AG10803 (cell line): ENCODE data around the gene BLVRB.
A peak's percentile ranks its signal among the peaks of the same experiment; 100 is the strongest.

Experiments
- DNase-seq: peaks from one replicate; pipeline ENCODE4 v3.0.0; 2010; ENCODE audit warnings: low read depth
- H3K4me3 ChIP-seq: 2 replicates; pipeline ENCODE4 v1.5.1; 2011; ENCODE audit warnings: mild to moderate bottlenecking, low read length, control low read depth
- CTCF ChIP-seq: conservative IDR thresholded peaks from 2 replicates; pipeline ENCODE4 v1.5.1; 2011; ENCODE audit warnings: mild to moderate bottlenecking, low read length, control low read depth, inconsistent platforms

The BLVRB gene

GRCh38 chr19:40425450-40426287 lies 39.9 kb downstream of the BLVRB start, which contains the start of gene SERTAD1:
Gene SERTAD1, minus strand, starts transcription at chr19:40425992. Its CDS starts 2,446 bp downstream, at chr19:40423546.
- peak within 1 kb of the TSS; percentile 95 for H3K4me3 ChIP-seq
- TF ChIP-seq CTCF: peak; percentile 49
- DNase-seq: peak; percentile 99

GRCh38 chr19:40424637-40425449 lies 40.7 kb downstream of the BLVRB start:
- no peak for TF ChIP-seq CTCF
- peak overlapping the region; percentile 95 for H3K4me3 ChIP-seq
- DNase-seq: peak; percentile 18

- no peak for TF ChIP-seq CTCF
- no peak for DNase-seq
- peak overlapping the region; percentile 95 for H3K4me3 ChIP-seq
Measured at GRCh38 chr19:40423938-40424337, 41.6 kb downstream of the BLVRB start.

- no peak; the same call in 1 of the 2 replicates for TF ChIP-seq CTCF
- H3K4me3 ChIP-seq: no peak overlapping the region
- no peak for DNase-seq
Measured at GRCh38 chr19:40422748-40423566, 42.6 kb downstream of the BLVRB start.

GRCh38 chr19:40421993-40422747 lies 43.4 kb downstream of the BLVRB start:
- no peak overlapping the region for H3K4me3 ChIP-seq
- no peak for TF ChIP-seq CTCF
- DNase-seq: no peak
